GM12801 (cell line): ENCODE measurements around the gene RHBDF1.

Experiments used
- TF ChIP-seq, protein P1 (sequence below): IDR thresholded peaks from one replicate; pipeline ENCODE4 v1.5.1; 2011; ENCODE audit warnings: control low read depth; ENCODE audit not compliant: insufficient read length; ENCODE audit errors: extremely low read depth

RHBDF1 gene

GRCh38 chr16:69181-69580, 3.2 kb downstream of the RHBDF1 start:
- TF ChIP-seq, protein P1, sequence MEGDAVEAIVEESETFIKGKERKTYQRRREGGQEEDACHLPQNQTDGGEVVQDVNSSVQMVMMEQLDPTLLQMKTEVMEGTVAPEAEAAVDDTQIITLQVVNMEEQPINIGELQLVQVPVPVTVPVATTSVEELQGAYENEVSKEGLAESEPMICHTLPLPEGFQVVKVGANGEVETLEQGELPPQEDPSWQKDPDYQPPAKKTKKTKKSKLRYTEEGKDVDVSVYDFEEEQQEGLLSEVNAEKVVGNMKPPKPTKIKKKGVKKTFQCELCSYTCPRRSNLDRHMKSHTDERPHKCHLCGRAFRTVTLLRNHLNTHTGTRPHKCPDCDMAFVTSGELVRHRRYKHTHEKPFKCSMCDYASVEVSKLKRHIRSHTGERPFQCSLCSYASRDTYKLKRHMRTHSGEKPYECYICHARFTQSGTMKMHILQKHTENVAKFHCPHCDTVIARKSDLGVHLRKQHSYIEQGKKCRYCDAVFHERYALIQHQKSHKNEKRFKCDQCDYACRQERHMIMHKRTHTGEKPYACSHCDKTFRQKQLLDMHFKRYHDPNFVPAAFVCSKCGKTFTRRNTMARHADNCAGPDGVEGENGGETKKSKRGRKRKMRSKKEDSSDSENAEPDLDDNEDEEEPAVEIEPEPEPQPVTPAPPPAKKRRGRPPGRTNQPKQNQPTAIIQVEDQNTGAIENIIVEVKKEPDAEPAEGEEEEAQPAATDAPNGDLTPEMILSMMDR = no peak

- TF ChIP-seq, protein P1 = no peak
Observed at GRCh38 chr16:67884-68789, 4.3 kb downstream of the RHBDF1 start.

- TF ChIP-seq, protein P1 = no peak
Observed at GRCh38 chr16:67183-67791, 5.1 kb downstream of the RHBDF1 start.

- TF ChIP-seq, protein P1 = no peak
Observed at GRCh38 chr16:66309-67182, 5.9 kb downstream of the RHBDF1 start.

DNA sequence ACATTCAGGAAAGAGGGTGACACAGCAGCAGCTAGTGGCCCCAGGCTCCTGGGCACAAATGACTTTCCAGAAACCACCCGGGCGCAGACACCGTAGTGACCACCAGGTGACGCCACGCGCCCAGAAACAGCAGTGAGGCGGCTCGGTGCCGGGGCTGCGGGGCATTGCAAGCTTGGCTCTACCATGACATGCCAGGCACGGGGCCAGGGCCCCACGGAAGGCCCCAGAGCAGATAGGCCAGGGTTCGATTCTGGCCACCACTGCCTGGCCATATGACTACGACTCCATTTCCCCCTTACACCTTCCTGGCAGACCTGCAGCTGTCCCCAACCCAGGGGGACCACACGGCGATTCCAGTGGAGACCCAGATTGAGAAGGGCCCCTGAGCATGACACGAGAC, 6.7 kb downstream of the RHBDF1 start:
- TF ChIP-seq, protein P1 = peak; percentile 75

DNA sequence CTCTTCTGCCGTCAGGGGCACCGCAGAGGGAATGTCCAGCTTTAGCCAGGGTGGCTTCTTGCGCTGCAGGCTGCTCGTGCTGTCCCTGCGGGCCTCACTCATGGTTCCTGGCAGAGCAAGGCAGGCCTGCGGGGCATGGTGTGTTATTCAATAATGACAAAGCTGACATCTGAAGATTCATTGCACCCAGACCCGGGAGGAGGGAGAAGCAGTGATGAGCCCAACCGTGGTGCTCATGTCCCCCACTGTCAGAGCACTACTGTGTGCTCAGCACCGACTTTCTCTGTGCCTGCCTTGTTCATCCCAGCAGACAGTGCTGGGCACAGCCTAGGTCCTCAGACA, 7.5 kb downstream of the RHBDF1 start:
- TF ChIP-seq, protein P1 = no peak
